GM18870 (cell line): Measurements from ENCODE around the gene GPC5.
"Not testable (repeated sequence)": the region's sequence is repeated elsewhere in the genome, so short reads cannot be mapped to it uniquely, and the experiment has no call there.

ENCODE experiments used
- ATAC-seq: cut with Tn5 transposase; IDR thresholded peaks from one replicate; pipeline ENCODE4 v1.9.1; 2021; ENCODE audit warnings: moderate library complexity; ENCODE audit not compliant: unreplicated experiment

GPC5 gene

GRCh38 chr13:91644806-91645205 lies 246.4 kb downstream of the GPC5 start:
- no peak for ATAC-seq

GRCh38 chr13:91647361-91647990 lies 249.1 kb downstream of the GPC5 start:
- ATAC-seq = no peak

DNA sequence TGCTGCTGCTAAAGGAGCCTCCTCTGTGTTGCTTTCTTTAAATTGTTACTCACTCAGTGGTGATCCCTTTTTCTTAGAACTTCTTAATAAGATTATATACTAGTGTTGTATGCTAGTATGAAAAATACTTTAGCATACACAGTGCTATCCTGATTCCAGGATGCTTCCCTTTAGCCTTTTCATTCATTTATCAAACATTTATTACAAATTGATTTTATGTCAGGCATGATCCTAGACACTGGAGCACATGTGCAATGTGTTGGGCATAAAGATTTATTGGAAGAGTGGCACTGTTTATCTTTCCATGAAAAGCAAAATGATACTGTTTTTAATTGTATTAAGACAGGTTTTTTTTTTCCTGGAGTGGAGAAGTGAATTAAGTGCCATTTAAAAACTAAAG lies 249.6 kb downstream of the GPC5 start:
- no peak for ATAC-seq

DNA sequence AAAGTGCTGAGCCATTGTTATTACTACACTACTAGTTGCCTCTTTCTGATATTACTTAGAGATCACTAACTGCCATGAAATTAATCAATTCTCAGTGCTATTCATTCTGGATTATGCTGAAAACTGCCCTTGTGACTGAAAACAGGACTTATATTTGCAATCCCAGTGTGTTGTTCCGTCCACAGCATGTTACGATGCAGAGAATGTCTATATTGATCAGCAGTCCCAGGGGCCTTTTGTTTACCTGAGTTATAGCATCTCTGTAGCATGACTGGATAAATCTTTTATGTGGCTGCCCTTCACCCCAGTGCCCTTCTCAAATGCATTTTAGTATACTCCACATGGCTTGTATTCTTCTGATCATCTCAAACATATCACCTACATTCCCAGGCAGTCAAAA lies 251.0 kb downstream of the GPC5 start:
- ATAC-seq = no peak

- no peak for ATAC-seq
These were observed 254.2 kb downstream of the GPC5 start for GRCh38 chr13:91652404-91653301.

DNA sequence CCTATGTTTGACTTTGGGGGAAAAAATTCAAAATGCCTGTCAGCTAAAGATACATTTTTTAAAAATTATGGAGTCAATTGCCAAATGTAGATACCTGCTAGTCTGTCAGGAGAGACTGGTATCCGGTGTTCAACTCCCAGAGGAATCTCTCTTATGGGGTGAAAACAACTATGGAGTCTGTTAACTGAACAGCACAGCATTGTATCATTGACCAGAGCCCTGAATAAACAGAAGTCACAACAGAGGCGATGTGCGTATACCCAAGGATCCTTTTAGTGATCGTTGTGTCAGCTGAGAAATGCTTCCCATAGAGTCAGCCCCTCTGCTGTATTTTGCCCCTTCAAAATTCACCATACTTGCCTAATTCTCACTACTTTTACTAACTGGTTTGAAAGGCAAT lies 257.3 kb downstream of the GPC5 start:
- ATAC-seq = no peak

GRCh38 chr13:91657283-91657682 lies 258.9 kb downstream of the GPC5 start:
- ATAC-seq = no peak

DNA sequence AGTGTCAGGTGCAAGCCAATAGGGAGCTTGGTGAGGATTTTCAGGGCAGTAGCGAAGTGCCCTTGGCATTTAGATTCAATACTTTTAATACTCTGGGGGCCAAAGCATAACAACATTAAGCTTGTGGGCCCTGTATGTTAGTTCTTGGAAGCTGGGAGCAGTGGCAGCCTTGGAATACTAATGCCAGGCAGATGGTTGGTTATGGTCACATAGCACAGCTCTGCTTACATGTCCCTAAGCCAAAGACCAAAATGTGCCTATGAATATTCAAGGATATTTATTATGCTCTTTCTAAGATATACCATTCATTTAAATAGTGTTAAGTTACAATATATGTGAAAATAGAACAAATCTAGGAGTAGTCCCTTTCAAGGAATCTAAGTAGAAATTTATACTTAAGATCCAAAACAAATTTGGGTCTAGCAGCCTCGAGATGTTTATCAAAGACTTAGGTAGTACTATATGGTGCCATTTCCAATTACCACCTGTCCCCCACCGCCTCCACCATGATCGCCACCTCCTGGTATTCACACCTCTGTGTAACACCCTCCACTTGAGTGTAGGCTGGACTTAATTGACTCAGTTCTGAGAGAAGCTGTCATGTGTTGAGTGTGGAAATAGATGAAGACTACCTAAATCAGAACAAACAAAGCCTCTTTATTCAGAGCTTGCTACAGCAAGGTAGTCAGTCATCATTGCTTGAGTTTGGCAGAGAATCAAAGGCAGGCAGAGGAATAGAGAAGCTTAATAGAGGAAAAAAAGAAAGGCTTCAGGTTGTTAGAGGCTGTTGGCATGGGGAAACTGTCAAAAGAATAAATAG lies 261.0 kb downstream of the GPC5 start:
- ATAC-seq = peak; percentile 41

- peak; percentile 32 for ATAC-seq
These were observed 261.6 kb downstream of the GPC5 start for GRCh38 chr13:91660076-91660415.

DNA sequence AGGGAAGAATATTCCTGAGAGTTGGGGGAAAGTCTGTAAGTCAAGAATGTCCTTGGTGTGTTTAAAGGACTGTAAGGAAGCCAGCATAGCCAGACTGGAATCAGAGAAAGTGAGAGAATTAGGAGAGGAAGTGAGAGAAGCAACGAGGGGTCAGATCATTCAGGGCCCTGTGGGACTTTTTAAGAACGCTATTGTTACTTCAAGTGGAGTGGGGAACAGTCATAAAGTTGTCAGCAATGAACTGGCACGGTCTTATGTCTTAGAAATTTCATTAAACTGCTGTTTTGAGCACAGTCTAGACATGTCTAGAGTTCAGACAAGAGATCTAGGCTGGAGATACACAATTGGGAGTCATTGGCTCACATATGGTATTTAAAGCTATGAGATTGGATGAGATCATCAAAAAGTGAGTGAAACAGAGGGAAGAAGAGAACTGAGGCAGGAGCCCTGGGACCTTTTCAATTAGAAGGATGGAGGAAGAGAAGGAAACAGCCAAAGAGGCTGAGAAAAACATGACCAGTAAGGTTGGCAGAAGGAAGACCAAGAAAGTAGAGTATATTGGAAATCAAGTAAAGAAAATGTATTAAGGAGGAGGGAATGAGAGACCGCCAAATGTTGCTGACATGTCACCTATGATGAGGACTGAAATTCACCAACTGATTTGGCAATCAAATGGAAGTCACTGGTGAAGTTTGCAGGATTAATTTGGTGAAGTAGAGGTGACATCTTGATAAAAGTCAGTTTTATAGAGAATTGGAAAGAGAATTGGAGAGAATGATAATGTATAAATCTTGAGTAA lies 263.5 kb downstream of the GPC5 start:
- peak; percentile 78 for ATAC-seq

DNA sequence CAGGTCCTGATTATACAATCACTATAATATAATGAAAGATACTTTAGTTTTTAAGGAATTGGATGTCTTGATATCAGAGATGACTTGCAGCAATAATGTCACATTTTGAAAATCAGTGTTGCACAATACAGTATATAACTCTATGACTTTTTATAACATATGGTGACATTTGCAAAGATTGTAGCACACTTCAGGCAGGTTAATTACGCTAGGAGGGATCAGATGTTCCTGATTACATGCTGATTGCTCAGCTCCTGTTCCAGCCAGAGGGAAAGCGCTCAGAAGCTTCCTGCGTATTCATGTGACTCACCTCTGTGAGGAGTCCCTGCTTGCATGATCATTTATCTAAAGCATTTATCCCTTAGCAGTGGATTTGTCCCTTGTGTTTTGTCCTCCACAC lies 265.6 kb downstream of the GPC5 start:
- no peak for ATAC-seq

DNA sequence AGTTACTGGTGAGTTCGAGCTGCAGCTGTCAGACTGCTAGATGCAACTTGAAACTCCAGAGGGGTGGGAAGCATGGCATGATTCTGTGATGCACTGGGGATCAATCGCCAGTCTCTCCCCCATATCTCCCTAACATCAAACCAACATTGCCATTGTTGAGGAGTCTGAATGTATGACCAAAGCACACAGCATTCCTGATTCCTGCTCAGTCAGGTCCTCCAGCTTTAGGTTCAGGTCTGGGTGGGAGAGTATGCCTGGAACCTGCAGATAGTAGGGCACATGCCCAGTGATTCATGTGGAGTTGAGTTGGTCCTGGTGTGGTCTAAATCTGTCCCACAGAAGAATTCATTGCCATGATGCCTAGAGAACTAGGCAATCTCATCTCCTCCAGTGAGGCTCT lies 269.1 kb downstream of the GPC5 start:
- ATAC-seq = no peak

GRCh38 chr13:91668866-91669495 lies 270.6 kb downstream of the GPC5 start:
- no peak for ATAC-seq

- ATAC-seq = not testable (repeated sequence)
These were observed 275.9 kb downstream of the GPC5 start for GRCh38 chr13:91674347-91674746.

GRCh38 chr13:91684746-91685145 lies 286.3 kb downstream of the GPC5 start:
- no peak for ATAC-seq

DNA sequence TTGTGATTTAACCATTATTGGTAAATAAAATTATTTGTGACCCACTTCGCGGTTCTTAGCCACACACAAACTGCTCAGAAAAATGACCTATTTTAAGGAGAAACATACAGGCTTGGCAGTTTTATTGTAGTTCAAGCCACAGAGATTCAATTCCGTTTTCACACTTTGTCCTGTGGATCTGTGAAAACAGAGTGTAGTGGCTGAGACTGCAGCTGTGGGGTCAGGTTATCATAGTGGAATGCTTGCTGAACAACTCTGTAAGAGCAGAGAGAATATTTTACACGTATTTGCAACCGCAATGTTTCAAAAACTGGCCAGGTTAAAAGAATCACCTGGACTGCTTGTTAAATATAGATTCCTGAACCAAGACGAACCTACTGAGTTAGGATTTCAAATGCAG lies 292.5 kb downstream of the GPC5 start:
- no peak for ATAC-seq

DNA sequence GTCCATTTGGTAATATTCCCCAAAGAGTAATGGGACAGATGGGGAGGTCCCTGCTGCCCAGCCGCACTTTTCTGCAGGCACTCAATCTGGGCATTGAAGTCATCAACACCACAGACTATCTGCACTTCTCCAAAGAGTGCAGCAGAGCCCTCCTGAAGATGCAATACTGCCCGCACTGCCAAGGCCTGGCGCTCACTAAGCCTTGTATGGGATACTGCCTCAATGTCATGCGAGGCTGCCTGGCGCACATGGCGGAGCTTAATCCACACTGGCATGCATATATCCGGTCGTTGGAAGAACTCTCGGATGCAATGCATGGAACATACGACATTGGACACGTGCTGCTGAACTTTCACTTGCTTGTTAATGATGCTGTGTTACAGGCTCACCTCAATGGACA lies 295.0 kb downstream of the GPC5 start:
- no peak for ATAC-seq

GRCh38 chr13:91698308-91698707 lies 299.9 kb downstream of the GPC5 start:
- ATAC-seq = no peak

GRCh38 chr13:91698767-91699166 lies 300.3 kb downstream of the GPC5 start:
- no peak for ATAC-seq

DNA sequence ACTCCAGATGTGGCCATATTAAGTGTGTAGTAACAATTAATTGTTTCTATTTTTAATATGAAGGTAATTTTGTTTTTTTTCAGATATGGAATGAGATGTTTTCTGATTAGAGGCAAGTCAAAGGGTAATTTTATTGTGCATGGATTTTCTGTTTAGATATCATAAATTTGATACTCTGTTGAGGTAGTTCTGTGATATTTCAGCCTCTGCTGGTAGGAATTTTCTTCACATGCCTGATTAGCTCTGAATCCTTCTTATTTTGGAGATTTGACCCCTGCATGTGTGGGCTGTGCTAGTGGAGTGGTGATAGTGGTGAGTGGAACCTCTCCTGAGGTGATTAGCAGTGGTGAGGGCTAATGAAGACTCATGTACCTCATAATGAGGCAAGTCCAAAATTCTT lies 301.4 kb downstream of the GPC5 start:
- ATAC-seq = no peak
